ENCODE measurements around the gene EVC. TPM values are rescaled to one million over a fixed set of nuclear protein-coding genes. Genes with fewer than 3 reads are reported as not detected.

Gene EVC
- total and polyA plus RNA-seq, 2 of the 8 experiments (the other 6 are each of a cell fraction or from before 2014, with no cell fraction given): 2.6 to 9.8 TPM

DNA sequence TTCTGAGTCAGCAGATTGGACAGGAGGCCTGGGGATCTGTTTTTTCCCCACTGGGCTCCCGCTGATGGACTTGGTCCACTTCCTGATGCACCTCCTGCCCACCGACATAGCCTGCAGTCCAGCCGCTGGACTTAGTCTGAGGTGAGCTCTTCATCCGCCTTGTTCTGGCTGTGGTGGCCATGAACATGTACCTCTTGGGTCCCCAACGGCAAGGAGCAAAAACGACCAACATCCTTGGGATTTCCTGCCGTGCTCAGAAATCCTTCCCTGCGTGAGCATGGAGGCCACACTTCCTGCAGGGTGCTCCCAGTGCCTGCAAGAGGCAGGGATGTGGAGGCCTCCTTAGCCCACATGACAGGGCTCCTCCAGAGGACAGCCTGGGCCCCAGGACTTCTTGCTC, 105.1 kb downstream of the EVC start (continued):
- TF ChIP-seq, protein P1, sequence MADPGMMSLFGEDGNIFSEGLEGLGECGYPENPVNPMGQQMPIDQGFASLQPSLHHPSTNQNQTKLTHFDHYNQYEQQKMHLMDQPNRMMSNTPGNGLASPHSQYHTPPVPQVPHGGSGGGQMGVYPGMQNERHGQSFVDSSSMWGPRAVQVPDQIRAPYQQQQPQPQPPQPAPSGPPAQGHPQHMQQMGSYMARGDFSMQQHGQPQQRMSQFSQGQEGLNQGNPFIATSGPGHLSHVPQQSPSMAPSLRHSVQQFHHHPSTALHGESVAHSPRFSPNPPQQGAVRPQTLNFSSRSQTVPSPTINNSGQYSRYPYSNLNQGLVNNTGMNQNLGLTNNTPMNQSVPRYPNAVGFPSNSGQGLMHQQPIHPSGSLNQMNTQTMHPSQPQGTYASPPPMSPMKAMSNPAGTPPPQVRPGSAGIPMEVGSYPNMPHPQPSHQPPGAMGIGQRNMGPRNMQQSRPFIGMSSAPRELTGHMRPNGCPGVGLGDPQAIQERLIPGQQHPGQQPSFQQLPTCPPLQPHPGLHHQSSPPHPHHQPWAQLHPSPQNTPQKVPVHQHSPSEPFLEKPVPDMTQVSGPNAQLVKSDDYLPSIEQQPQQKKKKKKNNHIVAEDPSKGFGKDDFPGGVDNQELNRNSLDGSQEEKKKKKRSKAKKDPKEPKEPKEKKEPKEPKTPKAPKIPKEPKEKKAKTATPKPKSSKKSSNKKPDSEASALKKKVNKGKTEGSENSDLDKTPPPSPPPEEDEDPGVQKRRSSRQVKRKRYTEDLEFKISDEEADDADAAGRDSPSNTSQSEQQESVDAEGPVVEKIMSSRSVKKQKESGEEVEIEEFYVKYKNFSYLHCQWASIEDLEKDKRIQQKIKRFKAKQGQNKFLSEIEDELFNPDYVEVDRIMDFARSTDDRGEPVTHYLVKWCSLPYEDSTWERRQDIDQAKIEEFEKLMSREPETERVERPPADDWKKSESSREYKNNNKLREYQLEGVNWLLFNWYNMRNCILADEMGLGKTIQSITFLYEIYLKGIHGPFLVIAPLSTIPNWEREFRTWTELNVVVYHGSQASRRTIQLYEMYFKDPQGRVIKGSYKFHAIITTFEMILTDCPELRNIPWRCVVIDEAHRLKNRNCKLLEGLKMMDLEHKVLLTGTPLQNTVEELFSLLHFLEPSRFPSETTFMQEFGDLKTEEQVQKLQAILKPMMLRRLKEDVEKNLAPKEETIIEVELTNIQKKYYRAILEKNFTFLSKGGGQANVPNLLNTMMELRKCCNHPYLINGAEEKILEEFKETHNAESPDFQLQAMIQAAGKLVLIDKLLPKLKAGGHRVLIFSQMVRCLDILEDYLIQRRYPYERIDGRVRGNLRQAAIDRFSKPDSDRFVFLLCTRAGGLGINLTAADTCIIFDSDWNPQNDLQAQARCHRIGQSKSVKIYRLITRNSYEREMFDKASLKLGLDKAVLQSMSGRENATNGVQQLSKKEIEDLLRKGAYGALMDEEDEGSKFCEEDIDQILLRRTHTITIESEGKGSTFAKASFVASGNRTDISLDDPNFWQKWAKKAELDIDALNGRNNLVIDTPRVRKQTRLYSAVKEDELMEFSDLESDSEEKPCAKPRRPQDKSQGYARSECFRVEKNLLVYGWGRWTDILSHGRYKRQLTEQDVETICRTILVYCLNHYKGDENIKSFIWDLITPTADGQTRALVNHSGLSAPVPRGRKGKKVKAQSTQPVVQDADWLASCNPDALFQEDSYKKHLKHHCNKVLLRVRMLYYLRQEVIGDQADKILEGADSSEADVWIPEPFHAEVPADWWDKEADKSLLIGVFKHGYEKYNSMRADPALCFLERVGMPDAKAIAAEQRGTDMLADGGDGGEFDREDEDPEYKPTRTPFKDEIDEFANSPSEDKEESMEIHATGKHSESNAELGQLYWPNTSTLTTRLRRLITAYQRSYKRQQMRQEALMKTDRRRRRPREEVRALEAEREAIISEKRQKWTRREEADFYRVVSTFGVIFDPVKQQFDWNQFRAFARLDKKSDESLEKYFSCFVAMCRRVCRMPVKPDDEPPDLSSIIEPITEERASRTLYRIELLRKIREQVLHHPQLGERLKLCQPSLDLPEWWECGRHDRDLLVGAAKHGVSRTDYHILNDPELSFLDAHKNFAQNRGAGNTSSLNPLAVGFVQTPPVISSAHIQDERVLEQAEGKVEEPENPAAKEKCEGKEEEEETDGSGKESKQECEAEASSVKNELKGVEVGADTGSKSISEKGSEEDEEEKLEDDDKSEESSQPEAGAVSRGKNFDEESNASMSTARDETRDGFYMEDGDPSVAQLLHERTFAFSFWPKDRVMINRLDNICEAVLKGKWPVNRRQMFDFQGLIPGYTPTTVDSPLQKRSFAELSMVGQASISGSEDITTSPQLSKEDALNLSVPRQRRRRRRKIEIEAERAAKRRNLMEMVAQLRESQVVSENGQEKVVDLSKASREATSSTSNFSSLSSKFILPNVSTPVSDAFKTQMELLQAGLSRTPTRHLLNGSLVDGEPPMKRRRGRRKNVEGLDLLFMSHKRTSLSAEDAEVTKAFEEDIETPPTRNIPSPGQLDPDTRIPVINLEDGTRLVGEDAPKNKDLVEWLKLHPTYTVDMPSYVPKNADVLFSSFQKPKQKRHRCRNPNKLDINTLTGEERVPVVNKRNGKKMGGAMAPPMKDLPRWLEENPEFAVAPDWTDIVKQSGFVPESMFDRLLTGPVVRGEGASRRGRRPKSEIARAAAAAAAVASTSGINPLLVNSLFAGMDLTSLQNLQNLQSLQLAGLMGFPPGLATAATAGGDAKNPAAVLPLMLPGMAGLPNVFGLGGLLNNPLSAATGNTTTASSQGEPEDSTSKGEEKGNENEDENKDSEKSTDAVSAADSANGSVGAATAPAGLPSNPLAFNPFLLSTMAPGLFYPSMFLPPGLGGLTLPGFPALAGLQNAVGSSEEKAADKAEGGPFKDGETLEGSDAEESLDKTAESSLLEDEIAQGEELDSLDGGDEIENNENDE (IDR thresholded peaks at IDR 0.05; ENCODE audit: insufficient replicate concordance, low read length): no peak
- TF ChIP-seq CBX5 (IDR thresholded peaks at IDR 0.05; ENCODE audit: low read depth, low read length): no peak
- no peak for TF ChIP-seq CTCF (IDR thresholded peaks at IDR 0.05; ENCODE audit: control extremely low read depth in 1 of 3, insufficient read depth in 1 of 3, low read depth in 1 of 3, low read length in 3 of 3)

Measured in H1 (cell line).